ENCODE data around the gene GYG1.

GYG1 gene

GRCh38 chr3:149009732-149010131 lies 18.4 kb downstream of the GYG1 start:
- Histone ChIP-seq H3K9me2 (ENCODE audit: low read depth, low read length) (no peaks in the 10 kb centered on the region), H3K9ac (ENCODE audit: low read length) (no peak overlapping the region), H3K27ac (ENCODE audit: low read depth, low read length, poor library complexity, severe bottlenecking) (no peak overlapping the region), H2AFZ (ENCODE audit: low read length) (no peak overlapping the region), H3K79me2 (ENCODE audit: insufficient read depth, low read length) (no peaks in the 10 kb centered on the region), H3F3A (ENCODE audit: insufficient read depth, low read length) (no peaks in the 10 kb centered on the region), H3K4me2 (ENCODE audit: low read length) (no peak overlapping the region), H3K4me3 (ENCODE audit: low read depth, low read length, poor library complexity, severe bottlenecking) (no peak overlapping the region), H3K36me3 (ENCODE audit: insufficient read depth, low read length) (peaks cover 81% of the 10 kb centered on the region), H3K9me3 (ENCODE audit: low read length) (no peaks in the 10 kb centered on the region), H3K27me3 (ENCODE audit: insufficient read depth, low read length) (no peaks in the 10 kb centered on the region), H3K4me1 (ENCODE audit: insufficient read depth, low read length, severe bottlenecking) (no peaks in the 10 kb centered on the region), H4K20me1 (ENCODE audit: insufficient read depth, low read length) (no peaks in the 10 kb centered on the region)
- TF ChIP-seq EZH2 (IDR thresholded peaks at IDR 0.05; ENCODE audit: borderline replicate concordance, low read length): no peak
- no peak for TF ChIP-seq CTCF (IDR thresholded peaks at IDR 0.05; ENCODE audit: low read length)

DNA sequence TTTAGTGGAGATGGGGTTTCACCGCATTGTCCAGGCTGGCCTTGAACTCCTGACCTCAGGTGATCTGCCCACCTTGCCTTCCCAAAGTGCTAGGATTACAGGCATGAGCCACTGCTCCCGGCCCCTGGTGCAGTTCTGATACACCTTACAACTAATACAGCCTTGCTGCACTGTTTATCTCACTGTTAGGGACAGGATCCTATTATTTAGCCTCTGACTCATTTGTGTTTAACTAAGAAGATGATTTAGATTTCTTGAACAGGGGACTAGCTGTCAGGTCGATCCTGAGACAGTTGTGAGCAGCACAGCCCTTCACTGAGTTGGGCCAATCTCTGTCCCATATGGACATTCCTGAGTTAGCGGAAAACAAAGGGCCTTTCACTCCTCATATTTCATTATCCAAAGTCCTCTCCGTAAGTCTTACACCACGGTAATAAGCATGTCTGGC lies 19.2 kb downstream of the GYG1 start:
- peaks cover 84% of the 10 kb centered on the region for H3K36me3 ChIP-seq (ENCODE audit: insufficient read depth, low read length)
- no peaks in the 10 kb centered on the region for H3K27me3 ChIP-seq (ENCODE audit: insufficient read depth, low read length)
- no peak overlapping the region for H3K4me2 ChIP-seq (ENCODE audit: low read length)
- no peaks in the 10 kb centered on the region for H3F3A ChIP-seq (ENCODE audit: insufficient read depth, low read length)
- no peaks in the 10 kb centered on the region for H3K9me3 ChIP-seq (ENCODE audit: low read length)
- no peak overlapping the region for H2AFZ ChIP-seq (ENCODE audit: low read length)
- no peaks in the 10 kb centered on the region for H3K79me2 ChIP-seq (ENCODE audit: insufficient read depth, low read length)
- no peak overlapping the region for H3K27ac ChIP-seq (ENCODE audit: low read depth, low read length, poor library complexity, severe bottlenecking)
- H3K9me2 ChIP-seq (ENCODE audit: low read depth, low read length): no peaks in the 10 kb centered on the region
- no peaks in the 10 kb centered on the region for H3K4me1 ChIP-seq (ENCODE audit: insufficient read depth, low read length, severe bottlenecking)
- H3K4me3 ChIP-seq (ENCODE audit: low read depth, low read length, poor library complexity, severe bottlenecking): no peak overlapping the region
- no peaks in the 10 kb centered on the region for H4K20me1 ChIP-seq (ENCODE audit: insufficient read depth, low read length)
- no peak overlapping the region for H3K9ac ChIP-seq (ENCODE audit: low read length)
- TF ChIP-seq EZH2 (IDR thresholded peaks at IDR 0.05; ENCODE audit: borderline replicate concordance, low read length) (no peak), CTCF (IDR thresholded peaks at IDR 0.05; ENCODE audit: low read length) (no peak)

GRCh38 chr3:149010966-149011365 lies 19.6 kb downstream of the GYG1 start:
- no peaks in the 10 kb centered on the region for H3K4me1 ChIP-seq (ENCODE audit: insufficient read depth, low read length, severe bottlenecking)

More at GRCh38 chr3:149010966-149011365, 19.6 kb downstream of the GYG1 start:
- Histone ChIP-seq H4K20me1 (ENCODE audit: insufficient read depth, low read length) (no peaks in the 10 kb centered on the region), H2AFZ (ENCODE audit: low read length) (no peak overlapping the region), H3K9me2 (ENCODE audit: low read depth, low read length) (no peaks in the 10 kb centered on the region), H3K27me3 (ENCODE audit: insufficient read depth, low read length) (no peaks in the 10 kb centered on the region), H3F3A (ENCODE audit: insufficient read depth, low read length) (no peaks in the 10 kb centered on the region), H3K9me3 (ENCODE audit: low read length) (no peaks in the 10 kb centered on the region), H3K4me2 (ENCODE audit: low read length) (no peak overlapping the region), H3K36me3 (ENCODE audit: insufficient read depth, low read length) (peaks cover 84% of the 10 kb centered on the region), H3K9ac (ENCODE audit: low read length) (no peak overlapping the region), H3K27ac (ENCODE audit: low read depth, low read length, poor library complexity, severe bottlenecking) (no peak overlapping the region), H3K79me2 (ENCODE audit: insufficient read depth, low read length) (no peaks in the 10 kb centered on the region), H3K4me3 (ENCODE audit: low read depth, low read length, poor library complexity, severe bottlenecking) (no peak overlapping the region)
- TF ChIP-seq EZH2 (IDR thresholded peaks at IDR 0.05; ENCODE audit: borderline replicate concordance, low read length): no peak
- no peak for TF ChIP-seq CTCF (IDR thresholded peaks at IDR 0.05; ENCODE audit: low read length)
